ENCODE results near the gene MAPK10. TPM values are rescaled to one million over a fixed set of nuclear protein-coding genes. Genes with fewer than 3 reads are reported as not detected.
"Not testable (repeated sequence)": the region's sequence is repeated elsewhere in the genome, so short reads cannot be mapped to it uniquely, and the experiment has no call there.

Gene MAPK10
- total and polyA plus RNA-seq, 4 donors = 0.82 to 3.6 (median 2.3) TPM

- no peak for TF ChIP-seq TAF1 (conservative IDR thresholded peaks at IDR 0.05)
- TF ChIP-seq HNF4G (IDR thresholded peaks at IDR 0.05) = no peak
- TF ChIP-seq GABPA (IDR thresholded peaks at IDR 0.05 in 1 of 2, conservative IDR thresholded peaks at IDR 0.05 in 1 of 2) = no peak
- no peak for TF ChIP-seq RAD21 (IDR thresholded peaks at IDR 0.05)
- no peak for TF ChIP-seq FOXA2 (IDR thresholded peaks at IDR 0.05)
- no peaks in the 10 kb centered on the region for H3K4me1 ChIP-seq (ENCODE audit: control insufficient read depth in 4 of 4, insufficient read depth in 4 of 4, low read length in 3 of 4)
- no peak for DNase-seq (ENCODE audit: low spot score)
- peaks cover 0 to 3% (median under 1%) of the 10 kb centered on the region in 4 donors for H3K9me3 ChIP-seq (ENCODE audit: control insufficient read depth in 4 of 4, low read length in 3 of 4)
- H3K4me3 ChIP-seq (ENCODE audit: low read depth in 1 of 3, low read length in 3 of 3) = no peak overlapping the region
- no peaks in the 10 kb centered on the region for H3K36me3 ChIP-seq (ENCODE audit: control insufficient read depth in 4 of 4, insufficient read depth in 3 of 4, low read depth in 1 of 4, low read length in 3 of 4)
- no peak overlapping the region for H3K27ac ChIP-seq (ENCODE audit: low read depth in 1 of 2, low read length in 2 of 2)
- no peak overlapping the region for H3K9ac ChIP-seq (ENCODE audit: low read depth in 1 of 2, low read length in 2 of 2)
- no peaks in the 10 kb centered on the region for H3K27me3 ChIP-seq (ENCODE audit: control insufficient read depth in 4 of 4, insufficient read depth in 4 of 4, low read length in 3 of 4)
Observed at GRCh38 chr4:86178211-86178610, 181.6 kb downstream of the MAPK10 start.

DNA sequence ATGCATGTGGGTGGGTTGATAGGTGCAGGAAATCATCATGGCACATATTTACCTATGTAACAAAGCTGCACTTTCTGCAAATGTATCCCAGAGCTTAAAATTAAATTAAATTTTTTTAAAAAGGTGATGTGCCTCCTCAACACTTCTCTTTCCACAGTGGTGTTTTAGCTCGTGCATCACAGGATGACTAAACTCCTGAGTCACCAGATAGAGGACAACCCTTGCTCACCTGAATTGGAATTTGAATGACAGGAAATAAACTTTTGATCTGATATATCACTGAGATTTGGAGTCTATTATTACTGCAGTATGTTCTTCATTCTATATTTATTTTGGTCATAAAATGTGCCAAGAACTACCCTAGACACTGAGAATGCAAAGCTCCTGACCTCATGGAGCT is 185.3 kb downstream of the MAPK10 start:
- Histone ChIP-seq H3K36me3 (ENCODE audit: control insufficient read depth in 4 of 4, insufficient read depth in 3 of 4, low read depth in 1 of 4, low read length in 3 of 4) (no peaks in the 10 kb centered on the region), H3K4me1 (ENCODE audit: control insufficient read depth in 4 of 4, insufficient read depth in 4 of 4, low read length in 3 of 4) (no peaks in the 10 kb centered on the region), H3K9me3 (ENCODE audit: control insufficient read depth in 4 of 4, low read length in 3 of 4) (peaks cover 0 to 3% (median under 1%) of the 10 kb centered on the region in 4 donors), H3K9ac (ENCODE audit: low read depth in 1 of 2, low read length in 2 of 2) (no peak overlapping the region), H3K4me3 (ENCODE audit: low read depth in 1 of 3, low read length in 3 of 3) (no peak overlapping the region), H3K27ac (ENCODE audit: low read depth in 1 of 2, low read length in 2 of 2) (no peak overlapping the region), H3K27me3 (ENCODE audit: control insufficient read depth in 4 of 4, insufficient read depth in 4 of 4, low read length in 3 of 4) (no peaks in the 10 kb centered on the region)
- WGBS = 59% methylated on average over 1 of the region's 1 CpG
- DNase-seq (ENCODE audit: low spot score) = no peak
- TF ChIP-seq YY1 (IDR thresholded peaks at IDR 0.05) (no peak), ZBTB33 (IDR thresholded peaks at IDR 0.05) (no peak), TAF1 (conservative IDR thresholded peaks at IDR 0.05) (no peak), GABPA (IDR thresholded peaks at IDR 0.05 in 1 of 2, conservative IDR thresholded peaks at IDR 0.05 in 1 of 2) (no peak), FOXA2 (IDR thresholded peaks at IDR 0.05) (no peak), NR2F2 (IDR thresholded peaks at IDR 0.05) (no peak), HNF4G (IDR thresholded peaks at IDR 0.05) (no peak), SP1 (IDR thresholded peaks at IDR 0.05) (no peak), FOXA1 (IDR thresholded peaks at IDR 0.05) (no peak)
- TF ChIP-seq, protein P1, sequence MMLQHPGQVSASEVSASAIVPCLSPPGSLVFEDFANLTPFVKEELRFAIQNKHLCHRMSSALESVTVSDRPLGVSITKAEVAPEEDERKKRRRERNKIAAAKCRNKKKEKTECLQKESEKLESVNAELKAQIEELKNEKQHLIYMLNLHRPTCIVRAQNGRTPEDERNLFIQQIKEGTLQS (IDR thresholded peaks at IDR 0.05) = no peak
- TF ChIP-seq, protein P2, sequence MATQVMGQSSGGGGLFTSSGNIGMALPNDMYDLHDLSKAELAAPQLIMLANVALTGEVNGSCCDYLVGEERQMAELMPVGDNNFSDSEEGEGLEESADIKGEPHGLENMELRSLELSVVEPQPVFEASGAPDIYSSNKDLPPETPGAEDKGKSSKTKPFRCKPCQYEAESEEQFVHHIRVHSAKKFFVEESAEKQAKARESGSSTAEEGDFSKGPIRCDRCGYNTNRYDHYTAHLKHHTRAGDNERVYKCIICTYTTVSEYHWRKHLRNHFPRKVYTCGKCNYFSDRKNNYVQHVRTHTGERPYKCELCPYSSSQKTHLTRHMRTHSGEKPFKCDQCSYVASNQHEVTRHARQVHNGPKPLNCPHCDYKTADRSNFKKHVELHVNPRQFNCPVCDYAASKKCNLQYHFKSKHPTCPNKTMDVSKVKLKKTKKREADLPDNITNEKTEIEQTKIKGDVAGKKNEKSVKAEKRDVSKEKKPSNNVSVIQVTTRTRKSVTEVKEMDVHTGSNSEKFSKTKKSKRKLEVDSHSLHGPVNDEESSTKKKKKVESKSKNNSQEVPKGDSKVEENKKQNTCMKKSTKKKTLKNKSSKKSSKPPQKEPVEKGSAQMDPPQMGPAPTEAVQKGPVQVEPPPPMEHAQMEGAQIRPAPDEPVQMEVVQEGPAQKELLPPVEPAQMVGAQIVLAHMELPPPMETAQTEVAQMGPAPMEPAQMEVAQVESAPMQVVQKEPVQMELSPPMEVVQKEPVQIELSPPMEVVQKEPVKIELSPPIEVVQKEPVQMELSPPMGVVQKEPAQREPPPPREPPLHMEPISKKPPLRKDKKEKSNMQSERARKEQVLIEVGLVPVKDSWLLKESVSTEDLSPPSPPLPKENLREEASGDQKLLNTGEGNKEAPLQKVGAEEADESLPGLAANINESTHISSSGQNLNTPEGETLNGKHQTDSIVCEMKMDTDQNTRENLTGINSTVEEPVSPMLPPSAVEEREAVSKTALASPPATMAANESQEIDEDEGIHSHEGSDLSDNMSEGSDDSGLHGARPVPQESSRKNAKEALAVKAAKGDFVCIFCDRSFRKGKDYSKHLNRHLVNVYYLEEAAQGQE (IDR thresholded peaks at IDR 0.05) = no peak
- TF ChIP-seq, protein P3, sequence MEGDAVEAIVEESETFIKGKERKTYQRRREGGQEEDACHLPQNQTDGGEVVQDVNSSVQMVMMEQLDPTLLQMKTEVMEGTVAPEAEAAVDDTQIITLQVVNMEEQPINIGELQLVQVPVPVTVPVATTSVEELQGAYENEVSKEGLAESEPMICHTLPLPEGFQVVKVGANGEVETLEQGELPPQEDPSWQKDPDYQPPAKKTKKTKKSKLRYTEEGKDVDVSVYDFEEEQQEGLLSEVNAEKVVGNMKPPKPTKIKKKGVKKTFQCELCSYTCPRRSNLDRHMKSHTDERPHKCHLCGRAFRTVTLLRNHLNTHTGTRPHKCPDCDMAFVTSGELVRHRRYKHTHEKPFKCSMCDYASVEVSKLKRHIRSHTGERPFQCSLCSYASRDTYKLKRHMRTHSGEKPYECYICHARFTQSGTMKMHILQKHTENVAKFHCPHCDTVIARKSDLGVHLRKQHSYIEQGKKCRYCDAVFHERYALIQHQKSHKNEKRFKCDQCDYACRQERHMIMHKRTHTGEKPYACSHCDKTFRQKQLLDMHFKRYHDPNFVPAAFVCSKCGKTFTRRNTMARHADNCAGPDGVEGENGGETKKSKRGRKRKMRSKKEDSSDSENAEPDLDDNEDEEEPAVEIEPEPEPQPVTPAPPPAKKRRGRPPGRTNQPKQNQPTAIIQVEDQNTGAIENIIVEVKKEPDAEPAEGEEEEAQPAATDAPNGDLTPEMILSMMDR (IDR thresholded peaks at IDR 0.05; ENCODE audit: low read depth, low read length, missing input control) = no peak

DNA sequence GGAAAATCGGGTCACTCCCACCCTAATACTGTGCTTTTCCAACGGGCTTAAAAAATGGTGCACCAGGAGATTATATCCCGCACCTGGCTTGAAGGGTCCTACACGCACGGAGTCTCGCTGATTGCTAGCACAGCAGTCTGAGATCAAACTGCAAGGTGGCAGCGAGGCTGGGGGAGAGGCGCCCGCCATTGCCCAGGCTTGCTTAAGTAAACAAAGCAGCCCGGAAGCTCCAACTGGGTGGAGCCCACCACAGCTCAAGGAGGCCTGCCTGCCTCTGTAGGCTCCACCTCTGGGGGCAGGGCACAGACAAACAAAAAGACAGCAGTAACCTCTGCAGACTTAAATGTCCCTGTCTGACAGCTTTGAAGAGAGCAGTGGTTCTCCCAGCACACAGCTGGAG is 191.5 kb downstream of the MAPK10 start:
- H3K4me1 ChIP-seq (ENCODE audit: control insufficient read depth in 4 of 4, insufficient read depth in 4 of 4, low read length in 3 of 4); H3K9ac ChIP-seq (ENCODE audit: low read depth in 1 of 2, low read length in 2 of 2); H3K27ac ChIP-seq (ENCODE audit: low read depth in 1 of 2, low read length in 2 of 2); H3K27me3 ChIP-seq (ENCODE audit: control insufficient read depth in 4 of 4, insufficient read depth in 4 of 4, low read length in 3 of 4); H3K4me3 ChIP-seq (ENCODE audit: low read depth in 1 of 3, low read length in 3 of 3); H3K9me3 ChIP-seq (ENCODE audit: control insufficient read depth in 4 of 4, low read length in 3 of 4); DNase-seq (ENCODE audit: low spot score); H3K36me3 ChIP-seq (ENCODE audit: control insufficient read depth in 4 of 4, insufficient read depth in 3 of 4, low read depth in 1 of 4, low read length in 3 of 4): not testable (repeated sequence)
- WGBS = 92% methylated on average over 10 of the region's 10 CpGs

Measured in liver (tissue), 9 donors.